Cardiac muscle cell (in vitro differentiated cells and primary cell): ENCODE results near the gene SLC17A2. TPM values are rescaled to one million over a fixed set of nuclear protein-coding genes. Genes with fewer than 3 reads are reported as not detected.

Source experiments
- DNase-seq, 2 donors: peaks; one replicate each; pipeline versions ENCODE4 v3.0.0 to v3.0.0-alpha.2; 2010 to 2017; ENCODE audit warnings: low read depth in 1 of 2, low spot score in 1 of 2
- H3K27ac ChIP-seq: fragments of 200-600 bp; sonication (generic); 2 replicates; pipeline ENCODE4 v1.5.1; 2016
- H3K27me3 ChIP-seq: fragments of 200-600 bp; sonication (generic); 2 replicates; pipeline ENCODE4 v1.6.0; 2016; ENCODE audit warnings: control low read depth
- H3K36me3 ChIP-seq: fragments of 200-600 bp; sonication (generic); 2 replicates; pipeline ENCODE4 v1.5.1; 2016; ENCODE audit warnings: control low read depth
- H3K4me1 ChIP-seq: fragments of 200-600 bp; sonication (generic); 2 replicates; pipeline ENCODE4 v1.8.1; 2017; ENCODE audit warnings: low read depth, mild to moderate bottlenecking, mixed run types
- H3K4me3 ChIP-seq: fragments of 200-600 bp; sonication (generic); 2 replicates; pipeline ENCODE4 v1.5.1; 2016; ENCODE audit warnings: mild to moderate bottlenecking
- H3K9me3 ChIP-seq: fragments of 200-600 bp; sonication (generic); 2 replicates; pipeline ENCODE4 v1.5.1; 2017; ENCODE audit warnings: low read depth, mild to moderate bottlenecking, control low read depth
- polyA plus RNA-seq: library from polyadenylated mRNA; unstranded; fragments of >200 nt; fragmentation: Nextera tagmentation; extraction: Ambion mirVana; gene quantifications from 2 replicates; pipeline ENCODE4 v1.2.1, GENCODE V29; 2016
- total RNA-seq: library from RNA; depleted of rRNA; stranded (reverse); fragments of >200 nt; gene quantifications from 2 replicates; pipeline ENCODE4 v1.2.3, GENCODE V29; 2016
- TF ChIP-seq, protein P1 (sequence below): IDR thresholded peaks from 2 replicates; pipeline ENCODE4 v1.5.1; 2012; ENCODE audit warnings: low read depth, mild to moderate bottlenecking, low read length

The SLC17A2 gene
- total and polyA plus RNA-seq, 2 experiments from 2014 or later, result not detected

GRCh38 chr6:25971187-25971821, 40.8 kb upstream of the SLC17A2 start:
- H3K27me3 ChIP-seq, result no peaks in the 10 kb centered on the region
- H3K4me1 ChIP-seq, result no peaks in the 10 kb centered on the region
- H3K9me3 ChIP-seq, result no peaks in the 10 kb centered on the region
- TF ChIP-seq, protein P1, sequence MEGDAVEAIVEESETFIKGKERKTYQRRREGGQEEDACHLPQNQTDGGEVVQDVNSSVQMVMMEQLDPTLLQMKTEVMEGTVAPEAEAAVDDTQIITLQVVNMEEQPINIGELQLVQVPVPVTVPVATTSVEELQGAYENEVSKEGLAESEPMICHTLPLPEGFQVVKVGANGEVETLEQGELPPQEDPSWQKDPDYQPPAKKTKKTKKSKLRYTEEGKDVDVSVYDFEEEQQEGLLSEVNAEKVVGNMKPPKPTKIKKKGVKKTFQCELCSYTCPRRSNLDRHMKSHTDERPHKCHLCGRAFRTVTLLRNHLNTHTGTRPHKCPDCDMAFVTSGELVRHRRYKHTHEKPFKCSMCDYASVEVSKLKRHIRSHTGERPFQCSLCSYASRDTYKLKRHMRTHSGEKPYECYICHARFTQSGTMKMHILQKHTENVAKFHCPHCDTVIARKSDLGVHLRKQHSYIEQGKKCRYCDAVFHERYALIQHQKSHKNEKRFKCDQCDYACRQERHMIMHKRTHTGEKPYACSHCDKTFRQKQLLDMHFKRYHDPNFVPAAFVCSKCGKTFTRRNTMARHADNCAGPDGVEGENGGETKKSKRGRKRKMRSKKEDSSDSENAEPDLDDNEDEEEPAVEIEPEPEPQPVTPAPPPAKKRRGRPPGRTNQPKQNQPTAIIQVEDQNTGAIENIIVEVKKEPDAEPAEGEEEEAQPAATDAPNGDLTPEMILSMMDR, result no peak
- no peaks in the 10 kb centered on the region for H3K36me3 ChIP-seq
- DNase-seq, result peak in 1 of 2 donors; percentile 97
- no peak overlapping the region for H3K27ac ChIP-seq
- H3K4me3 ChIP-seq, result no peak overlapping the region

GRCh38 chr6:25968769-25969168, 38.3 kb upstream of the SLC17A2 start:
- peak in 1 of 2 donors; percentile 54 for DNase-seq
- Histone ChIP-seq H3K9me3 (no peaks in the 10 kb centered on the region), H3K36me3 (no peaks in the 10 kb centered on the region), H3K27ac (no peak overlapping the region), H3K27me3 (no peaks in the 10 kb centered on the region), H3K4me1 (no peaks in the 10 kb centered on the region), H3K4me3 (no peak overlapping the region)
- TF ChIP-seq, protein P1, result no peak

GRCh38 chr6:25966711-25967110, 36.2 kb upstream of the SLC17A2 start:
- H3K9me3 ChIP-seq, result no peaks in the 10 kb centered on the region
- DNase-seq, result no peak
- H3K4me1 ChIP-seq, result peaks cover 5% of the 10 kb centered on the region
- no peak overlapping the region for H3K4me3 ChIP-seq
- TF ChIP-seq, protein P1, result no peak
- no peaks in the 10 kb centered on the region for H3K36me3 ChIP-seq
- H3K27ac ChIP-seq, result no peak overlapping the region
- no peaks in the 10 kb centered on the region for H3K27me3 ChIP-seq

- Histone ChIP-seq H3K27me3 (no peaks in the 10 kb centered on the region), H3K36me3 (no peaks in the 10 kb centered on the region), H3K4me3 (no peak overlapping the region), H3K4me1 (peaks cover 5% of the 10 kb centered on the region), H3K9me3 (no peaks in the 10 kb centered on the region), H3K27ac (no peak overlapping the region)
- no peak for DNase-seq
- TF ChIP-seq, protein P1, result no peak
These were observed 34.6 kb upstream of the SLC17A2 start for GRCh38 chr6:25965058-25965457.

DNA sequence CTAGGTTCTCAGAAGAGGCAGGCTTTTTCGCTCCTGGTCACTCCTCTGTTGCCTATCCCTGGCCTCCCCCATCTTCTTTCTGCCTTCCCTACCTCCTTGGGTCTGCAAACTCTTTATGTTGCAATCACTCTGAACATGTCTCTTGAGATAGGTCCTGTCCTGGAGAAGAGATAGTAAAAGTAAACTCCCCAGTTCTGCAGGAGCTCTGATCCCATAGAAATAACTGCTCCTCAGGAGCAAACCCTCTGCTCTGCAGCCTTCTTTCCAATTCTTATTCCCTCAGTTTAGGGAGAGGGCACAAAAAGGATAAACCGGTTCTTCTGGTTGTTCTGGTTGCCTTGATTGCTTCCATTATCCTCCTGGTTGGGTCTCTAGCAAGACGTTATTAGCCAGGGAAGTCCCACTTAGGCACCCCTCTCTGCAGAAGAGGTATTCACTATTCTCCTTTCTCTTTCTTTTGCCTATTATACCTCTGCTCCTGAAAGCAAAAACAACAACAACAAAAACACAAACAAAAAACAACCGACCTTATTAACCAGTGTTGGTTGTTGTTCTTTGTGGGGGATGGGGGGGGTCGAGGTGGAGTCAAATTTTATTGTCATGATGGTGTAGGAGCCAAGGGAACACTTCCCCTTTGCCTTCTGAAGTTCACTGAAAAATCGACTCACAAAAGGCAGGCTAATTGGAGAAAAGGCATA, 33.1 kb upstream of the SLC17A2 start:
- Histone ChIP-seq H3K27me3 (no peaks in the 10 kb centered on the region), H3K36me3 (no peaks in the 10 kb centered on the region), H3K27ac (no peak overlapping the region), H3K4me3 (no peak overlapping the region), H3K4me1 (peaks cover 5% of the 10 kb centered on the region), H3K9me3 (no peaks in the 10 kb centered on the region)
- TF ChIP-seq, protein P1, result no peak
- peak in 1 of 2 donors; percentile 63 for DNase-seq
